Chondrocyte (in vitro differentiated cells): ENCODE measurements around the gene LATS1. TPM values are rescaled to one million over a fixed set of nuclear protein-coding genes. Genes with fewer than 3 reads are reported as not detected.

Experiments used
- DNase-seq: peaks from one replicate; pipeline ENCODE4 v3.0.0; 2021; ENCODE audit warnings: mixed read lengths, low spot score
- H3K27ac Mint-ChIP-seq: one replicate; pipeline ENCODE4 v1.8.0; 2021; ENCODE audit warnings: mild to moderate bottlenecking, moderate library complexity, mixed read lengths; ENCODE audit not compliant: unreplicated experiment
- H3K27me3 Mint-ChIP-seq: 2 replicates; pipeline ENCODE4 v1.8.0; 2021; ENCODE audit warnings: low read depth, mixed read lengths
- H3K36me3 Mint-ChIP-seq: 2 replicates; pipeline ENCODE4 v1.8.0; 2021; ENCODE audit warnings: low read depth, mixed read lengths
- H3K4me1 Mint-ChIP-seq: 2 replicates; pipeline ENCODE4 v1.8.0; 2021; ENCODE audit warnings: low read depth, mild to moderate bottlenecking, mixed read lengths
- H3K4me3 Mint-ChIP-seq: one replicate; pipeline ENCODE4 v1.8.0; 2021; ENCODE audit warnings: mild to moderate bottlenecking, moderate library complexity, mixed read lengths; ENCODE audit not compliant: unreplicated experiment
- H3K9me3 Mint-ChIP-seq: 2 replicates; pipeline ENCODE4 v1.8.0; 2021; ENCODE audit warnings: low read depth, mixed read lengths
- CTCF ChIP-seq: fragments of 200-600 bp; sonication (generic); IDR thresholded peaks from 2 replicates; pipeline ENCODE4 v1.5.0; 2021; ENCODE audit warnings: antibody characterized with exemption, mild to moderate bottlenecking, moderate library complexity
- total RNA-seq: library from RNA; stranded (reverse); gene quantifications from 3 replicates; pipeline ENCODE4 v1.2.1, GENCODE V29; 2021

Gene LATS1
- total RNA-seq, 1 donor from 2014 or later = 32.3 TPM

- H3K4me3 Mint-ChIP-seq = no peak overlapping the region
- no peaks in the 10 kb centered on the region for H3K36me3 Mint-ChIP-seq
- H3K27ac Mint-ChIP-seq = no peak overlapping the region
- H3K27me3 Mint-ChIP-seq = no peaks in the 10 kb centered on the region
- no peak for TF ChIP-seq CTCF
- DNase-seq = no peak
- no peaks in the 10 kb centered on the region for H3K9me3 Mint-ChIP-seq
- peaks cover 44% of the 10 kb centered on the region for H3K4me1 Mint-ChIP-seq
Observed at GRCh38 chr6:149714442-149714841, 3.5 kb downstream of the LATS1 start.

DNA sequence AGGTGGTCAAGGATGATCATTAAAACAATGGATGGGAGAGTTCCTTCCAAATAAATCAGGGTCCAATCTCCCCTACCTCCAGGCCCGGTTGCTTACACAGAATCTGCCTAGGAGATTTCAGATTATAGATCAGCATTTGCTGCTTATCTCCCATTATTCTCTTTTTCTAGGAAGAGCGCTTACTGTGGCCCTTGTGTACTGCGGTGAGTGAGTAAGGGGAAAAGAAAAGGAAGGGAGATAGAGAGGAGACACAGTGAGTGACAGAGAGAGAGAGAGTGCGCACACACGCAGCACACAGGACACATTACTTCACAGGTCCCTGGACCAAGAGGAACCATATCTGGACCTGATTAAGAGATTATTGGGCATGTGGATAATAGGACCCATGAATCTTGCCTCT lies 6.2 kb downstream of the LATS1 start:
- Mint-ChIP-seq H3K9me3 (no peaks in the 10 kb centered on the region), H3K27ac (no peak overlapping the region), H3K27me3 (no peaks in the 10 kb centered on the region), H3K4me3 (no peak overlapping the region), H3K36me3 (no peaks in the 10 kb centered on the region), H3K4me1 (peaks cover 48% of the 10 kb centered on the region)
- TF ChIP-seq CTCF = no peak
- DNase-seq = no peak

- no peak for TF ChIP-seq CTCF
- peaks cover 27% of the 10 kb centered on the region for H3K4me1 Mint-ChIP-seq
- H3K4me3 Mint-ChIP-seq = no peak overlapping the region
- H3K27ac Mint-ChIP-seq = no peak overlapping the region
- no peaks in the 10 kb centered on the region for H3K36me3 Mint-ChIP-seq
- no peak for DNase-seq
- no peaks in the 10 kb centered on the region for H3K27me3 Mint-ChIP-seq
- no peaks in the 10 kb centered on the region for H3K9me3 Mint-ChIP-seq
Observed at GRCh38 chr6:149701714-149702113, 16.2 kb downstream of the LATS1 start.

- H3K4me3 Mint-ChIP-seq = no peak overlapping the region
- no peak overlapping the region for H3K27ac Mint-ChIP-seq
- no peak for DNase-seq
- H3K27me3 Mint-ChIP-seq = no peaks in the 10 kb centered on the region
- H3K9me3 Mint-ChIP-seq = no peaks in the 10 kb centered on the region
- H3K4me1 Mint-ChIP-seq = peaks cover 20% of the 10 kb centered on the region
- TF ChIP-seq CTCF = no peak
- no peaks in the 10 kb centered on the region for H3K36me3 Mint-ChIP-seq
Observed at GRCh38 chr6:149699150-149699549, 18.8 kb downstream of the LATS1 start.

GRCh38 chr6:149698175-149698574 lies 19.7 kb downstream of the LATS1 start:
- H3K27ac Mint-ChIP-seq = no peak overlapping the region

More at GRCh38 chr6:149698175-149698574, 19.7 kb downstream of the LATS1 start:
- H3K4me1 Mint-ChIP-seq = peaks cover 20% of the 10 kb centered on the region
- H3K27me3 Mint-ChIP-seq = no peaks in the 10 kb centered on the region
- H3K4me3 Mint-ChIP-seq = no peak overlapping the region
- no peak for TF ChIP-seq CTCF
- peaks cover 2% of the 10 kb centered on the region for H3K36me3 Mint-ChIP-seq
- no peak for DNase-seq
- no peaks in the 10 kb centered on the region for H3K9me3 Mint-ChIP-seq
